ENCODE results near the gene LYRM9.
"Not testable (repeated sequence)": the region's sequence is repeated elsewhere in the genome, so short reads cannot be mapped to it uniquely, and the experiment has no call there.

DNA sequence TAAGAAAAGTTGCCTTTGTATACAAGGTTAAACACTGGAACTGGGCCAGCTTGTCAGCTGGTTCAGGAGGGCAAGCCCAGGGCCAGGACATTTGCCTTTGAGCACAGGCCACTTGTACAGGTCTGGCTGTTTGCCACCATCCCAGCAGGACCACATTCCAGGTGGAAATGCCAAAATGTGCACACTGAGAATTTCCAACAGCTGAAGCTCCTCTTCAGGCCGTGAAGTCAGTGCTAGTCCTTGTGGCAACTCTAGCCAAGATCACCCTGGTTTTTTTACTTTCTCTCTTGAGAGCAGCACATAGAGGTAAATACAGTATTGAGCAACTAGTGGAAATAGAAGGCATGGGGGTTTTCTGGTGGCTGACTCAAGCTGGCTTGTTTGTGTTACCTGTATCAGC, 63.3 kb downstream of the LYRM9 start:
- TF ChIP-seq EZH2phosphoT487, EZH2 (IDR thresholded peaks at IDR 0.05): not testable (repeated sequence)
- TF ChIP-seq, protein P1, sequence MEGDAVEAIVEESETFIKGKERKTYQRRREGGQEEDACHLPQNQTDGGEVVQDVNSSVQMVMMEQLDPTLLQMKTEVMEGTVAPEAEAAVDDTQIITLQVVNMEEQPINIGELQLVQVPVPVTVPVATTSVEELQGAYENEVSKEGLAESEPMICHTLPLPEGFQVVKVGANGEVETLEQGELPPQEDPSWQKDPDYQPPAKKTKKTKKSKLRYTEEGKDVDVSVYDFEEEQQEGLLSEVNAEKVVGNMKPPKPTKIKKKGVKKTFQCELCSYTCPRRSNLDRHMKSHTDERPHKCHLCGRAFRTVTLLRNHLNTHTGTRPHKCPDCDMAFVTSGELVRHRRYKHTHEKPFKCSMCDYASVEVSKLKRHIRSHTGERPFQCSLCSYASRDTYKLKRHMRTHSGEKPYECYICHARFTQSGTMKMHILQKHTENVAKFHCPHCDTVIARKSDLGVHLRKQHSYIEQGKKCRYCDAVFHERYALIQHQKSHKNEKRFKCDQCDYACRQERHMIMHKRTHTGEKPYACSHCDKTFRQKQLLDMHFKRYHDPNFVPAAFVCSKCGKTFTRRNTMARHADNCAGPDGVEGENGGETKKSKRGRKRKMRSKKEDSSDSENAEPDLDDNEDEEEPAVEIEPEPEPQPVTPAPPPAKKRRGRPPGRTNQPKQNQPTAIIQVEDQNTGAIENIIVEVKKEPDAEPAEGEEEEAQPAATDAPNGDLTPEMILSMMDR (IDR thresholded peaks at IDR 0.05) = not testable (repeated sequence)
